HG03025 (cell line): ENCODE measurements around the gene HS2ST1.
"Not testable (repeated sequence)": the region's sequence is repeated elsewhere in the genome, so short reads cannot be mapped to it uniquely, and the experiment has no call there.

Experiments used
- ATAC-seq: cut with Tn5 transposase; IDR thresholded peaks from one replicate; pipeline ENCODE4 v1.9.1; 2021; ENCODE audit warnings: mild to moderate bottlenecking, moderate library complexity; ENCODE audit not compliant: unreplicated experiment, low FRiP score

The HS2ST1 gene

GRCh38 chr1:86965012-86965826 lies 50.8 kb downstream of the HS2ST1 start:
- peak; percentile 4 for ATAC-seq

DNA sequence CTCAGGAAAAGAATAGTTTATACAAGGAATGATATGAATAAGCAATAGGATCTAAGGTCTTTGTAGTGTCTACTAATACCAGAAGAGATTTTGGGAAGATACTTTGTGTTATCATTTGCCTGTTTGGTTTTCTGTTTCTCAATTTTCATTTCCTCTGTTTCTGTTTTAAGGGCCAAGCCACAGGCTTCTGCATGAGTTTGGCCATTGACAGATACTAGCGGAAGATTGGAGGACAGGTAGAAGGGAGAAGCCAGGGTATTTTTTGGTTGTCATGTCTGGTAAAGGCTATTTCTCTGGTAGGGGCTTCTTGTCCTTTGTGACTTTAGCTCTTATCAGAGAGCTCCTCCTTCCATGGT lies 51.4 kb downstream of the HS2ST1 start:
- ATAC-seq = peak; percentile 83

DNA sequence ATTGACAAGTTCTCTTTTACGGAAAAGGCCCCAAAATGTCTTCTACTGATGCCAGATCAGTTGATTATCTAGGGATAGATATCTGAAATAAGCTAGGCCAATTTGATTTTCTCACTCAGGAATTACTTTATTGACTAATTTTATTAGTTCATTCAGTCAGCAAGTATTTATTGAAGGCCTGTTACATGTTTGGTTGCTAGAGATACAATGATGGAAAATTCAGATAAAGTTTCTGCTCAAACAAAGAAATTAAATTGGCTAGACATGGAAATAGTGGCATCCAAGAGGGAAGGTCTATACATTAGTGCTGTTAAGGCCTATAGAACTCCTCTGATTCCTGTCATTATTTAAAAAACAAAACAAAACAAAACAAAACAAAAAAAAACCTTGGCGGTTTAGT lies 56.5 kb downstream of the HS2ST1 start:
- no peak for ATAC-seq

DNA sequence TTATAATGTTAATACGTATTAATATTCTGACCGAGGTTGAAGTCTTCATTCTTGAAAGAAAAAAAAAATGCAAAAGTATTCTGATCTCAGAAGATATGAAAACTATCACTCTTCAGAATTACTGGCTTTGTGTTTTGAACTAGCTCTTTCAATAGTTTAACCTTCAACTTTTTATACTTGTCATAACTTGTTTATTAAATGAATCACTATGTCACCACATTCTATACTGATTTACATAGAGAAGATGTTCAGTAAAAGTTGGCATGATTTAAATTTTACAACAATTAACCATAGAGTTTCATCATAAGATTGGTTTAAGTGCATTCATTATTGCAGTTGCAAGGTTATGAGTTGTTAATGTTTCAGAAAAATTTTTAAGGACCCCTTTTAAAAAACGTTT lies 57.3 kb downstream of the HS2ST1 start:
- no peak for ATAC-seq

GRCh38 chr1:86972262-86972661 lies 57.8 kb downstream of the HS2ST1 start:
- ATAC-seq = no peak

DNA sequence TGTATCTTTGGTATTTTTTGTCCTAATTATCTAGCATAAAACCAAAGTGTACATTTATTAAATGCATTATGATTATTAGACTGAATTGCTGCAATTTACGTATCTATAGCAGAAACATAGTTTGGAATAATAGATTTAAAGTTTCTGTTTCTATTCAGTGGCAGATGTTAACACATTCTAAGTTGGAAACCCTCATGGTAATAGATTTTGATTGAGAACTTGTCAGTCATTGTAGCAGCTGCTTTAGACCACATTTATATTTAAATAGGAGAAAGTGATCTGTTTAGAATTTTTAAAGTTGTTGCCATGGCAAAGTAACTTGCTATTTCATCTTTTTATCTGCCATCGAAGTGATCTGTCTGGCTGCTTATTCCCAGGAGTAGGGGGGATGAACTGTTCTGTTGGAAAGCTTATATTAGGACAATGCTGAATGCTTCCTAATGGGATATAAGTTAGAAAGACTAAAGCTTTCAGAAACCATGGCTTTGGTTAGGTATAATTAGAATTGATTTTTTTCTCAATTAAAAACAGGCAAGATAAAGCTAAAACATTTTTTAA lies 61.6 kb downstream of the HS2ST1 start:
- ATAC-seq = no peak

DNA sequence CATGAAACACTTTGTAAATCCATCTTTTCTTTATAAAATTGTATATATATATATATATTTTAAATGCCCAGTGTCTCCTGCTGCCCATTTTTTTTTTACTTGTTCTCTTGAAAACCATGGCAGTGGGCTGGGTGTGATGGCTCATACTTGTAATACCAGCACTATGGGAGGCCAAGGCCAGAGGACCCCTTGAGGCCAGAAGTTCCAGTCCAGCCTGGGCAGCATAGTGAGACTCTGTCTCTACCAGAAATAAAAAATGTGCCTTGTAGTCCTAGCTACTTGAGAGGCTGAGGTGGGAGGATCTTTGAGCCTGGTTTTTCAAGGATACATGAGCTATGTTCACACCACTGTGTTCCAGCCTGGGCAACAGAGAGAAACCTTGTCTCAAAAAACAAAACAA lies 62.2 kb downstream of the HS2ST1 start:
- no peak for ATAC-seq

GRCh38 chr1:86981482-86982213 lies 67.2 kb downstream of the HS2ST1 start:
- no peak for ATAC-seq

DNA sequence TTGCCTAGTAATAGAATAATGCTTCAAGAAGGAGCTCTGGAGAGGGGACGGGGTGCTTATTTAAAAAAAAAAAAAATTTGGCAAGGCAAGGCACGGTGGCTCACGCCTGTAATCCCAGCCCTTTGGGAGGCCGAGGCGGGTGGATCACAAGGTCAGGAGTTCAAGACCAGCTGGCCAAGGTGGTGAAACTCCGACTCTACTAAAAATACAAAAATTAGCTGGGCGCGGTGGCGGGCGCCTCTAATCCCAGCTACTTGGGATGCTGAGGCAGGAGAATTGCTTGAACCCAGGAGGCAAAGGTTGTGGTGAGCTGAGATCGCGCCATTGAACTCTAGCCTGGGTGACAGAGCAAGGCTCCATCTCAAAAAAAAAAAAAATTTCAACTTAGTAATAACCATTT lies 69.2 kb downstream of the HS2ST1 start:
- not testable (repeated sequence) for ATAC-seq

DNA sequence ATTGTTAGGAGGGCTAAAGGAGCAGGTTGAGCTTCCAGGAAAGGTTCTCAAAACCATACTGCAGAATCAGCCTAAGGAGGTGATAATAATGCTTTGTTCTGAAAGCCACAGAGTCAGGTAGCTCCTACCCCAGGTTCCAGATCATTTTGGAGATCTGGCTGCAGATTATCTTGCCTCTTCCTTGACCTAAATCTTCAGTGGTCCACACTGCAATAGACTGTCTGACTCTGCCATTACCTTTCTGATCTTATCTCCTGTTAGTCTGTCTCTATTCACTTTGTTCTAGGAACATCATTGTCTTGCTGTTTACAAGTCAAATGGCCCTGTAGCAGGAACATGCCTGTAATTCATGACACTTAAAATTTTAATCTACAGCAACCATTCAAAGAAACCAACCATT lies 73.0 kb downstream of the HS2ST1 start:
- no peak for ATAC-seq

GRCh38 chr1:86988835-86989234 lies 74.4 kb downstream of the HS2ST1 start:
- ATAC-seq = no peak

DNA sequence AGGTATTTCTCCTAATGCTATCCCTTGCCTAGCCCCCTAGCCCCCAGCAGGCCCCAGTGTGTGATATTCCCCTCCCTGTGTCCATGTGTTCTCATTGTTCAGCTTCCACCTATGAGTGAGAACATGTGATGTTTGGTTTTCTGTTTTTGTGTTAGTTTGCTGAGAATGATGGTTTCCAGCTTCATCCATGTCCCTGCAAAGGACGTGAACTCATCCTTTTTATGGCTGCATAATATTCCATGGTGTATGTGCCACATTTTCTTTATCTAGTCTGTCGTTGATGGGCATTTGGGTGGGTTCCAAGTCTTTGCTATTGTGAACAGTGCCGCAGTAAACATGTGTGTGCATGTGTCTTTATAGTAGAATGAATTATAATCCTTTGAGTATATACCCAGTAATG lies 75.3 kb downstream of the HS2ST1 start:
- not testable (repeated sequence) for ATAC-seq

DNA sequence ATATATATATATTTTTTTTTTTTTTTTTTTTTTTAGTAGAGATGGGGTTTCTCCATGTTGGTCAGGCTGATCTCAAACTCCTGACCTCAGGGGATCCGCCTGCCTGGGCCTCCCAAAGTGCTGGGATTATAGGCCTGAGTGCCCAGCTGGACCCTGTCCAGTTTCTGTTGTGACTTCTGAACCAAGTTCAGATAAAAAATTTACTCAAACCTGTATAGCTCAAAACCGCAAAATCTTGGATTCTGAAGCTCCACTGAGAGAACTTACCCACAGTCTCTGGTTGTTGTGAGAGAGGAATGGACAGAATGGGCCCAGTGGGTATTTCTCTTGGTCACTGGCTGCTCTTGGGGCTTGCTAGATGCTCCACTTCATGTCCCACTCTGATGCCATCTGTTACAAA lies 76.4 kb downstream of the HS2ST1 start:
- no peak for ATAC-seq

- ATAC-seq = no peak
Measured at GRCh38 chr1:86991549-86992186, 77.2 kb downstream of the HS2ST1 start.

GRCh38 chr1:86992861-86993260 lies 78.4 kb downstream of the HS2ST1 start:
- ATAC-seq = no peak

DNA sequence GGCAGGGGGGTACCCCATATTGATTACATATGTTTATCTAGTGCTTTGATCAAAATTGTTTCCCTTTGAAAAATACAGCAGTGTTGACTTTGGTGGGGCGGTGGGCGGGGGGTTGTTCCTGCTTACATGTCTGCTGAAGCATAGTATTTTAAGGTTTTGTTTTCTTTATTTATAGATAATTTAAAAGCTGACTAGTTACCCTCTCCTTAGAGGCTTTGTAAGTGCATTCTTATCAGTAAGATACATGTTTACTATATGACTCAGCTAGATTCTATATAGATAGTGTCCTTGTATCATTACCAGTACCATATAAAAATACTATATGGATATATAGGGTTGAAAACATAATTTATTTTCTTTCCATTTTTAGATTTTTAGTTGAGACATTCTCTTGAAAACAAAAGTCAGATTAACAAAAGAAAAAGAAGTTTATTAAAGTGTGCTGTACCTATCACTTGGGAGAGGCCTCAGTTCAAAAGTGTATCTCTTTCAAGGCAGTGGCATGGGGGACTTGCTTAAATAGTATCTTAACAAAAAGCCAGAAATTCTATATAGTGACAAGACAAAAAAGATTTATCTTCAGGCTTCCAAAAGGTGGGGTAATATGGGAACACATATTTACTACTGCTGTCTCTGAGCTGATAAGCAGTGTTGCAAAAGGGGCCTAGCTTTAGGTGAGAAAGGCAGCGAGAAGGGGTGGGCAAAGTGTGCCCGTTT lies 79.0 kb downstream of the HS2ST1 start:
- ATAC-seq = no peak

- ATAC-seq = no peak
Measured at GRCh38 chr1:86994061-86994460, 79.6 kb downstream of the HS2ST1 start.

DNA sequence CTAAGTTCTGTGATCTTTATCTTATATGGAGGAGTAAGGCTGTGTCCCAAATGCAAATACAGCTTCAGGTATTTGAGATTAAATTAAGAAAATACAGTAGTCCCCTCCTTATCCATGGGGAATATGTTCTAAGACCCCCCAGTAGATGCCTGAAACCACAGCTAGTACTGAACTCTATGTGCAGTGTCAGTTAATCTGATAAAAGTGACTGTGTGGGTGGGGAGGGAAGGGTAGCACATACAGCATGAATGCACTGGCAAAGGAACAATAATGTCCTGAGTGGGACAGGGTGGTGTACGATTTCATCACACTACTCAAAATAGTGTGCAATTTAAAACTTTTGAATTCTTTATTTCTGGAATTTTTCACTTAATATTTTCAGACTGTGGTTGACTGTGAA lies 83.1 kb downstream of the HS2ST1 start:
- ATAC-seq = no peak

GRCh38 chr1:86998280-86998679 lies 83.8 kb downstream of the HS2ST1 start:
- no peak for ATAC-seq

DNA sequence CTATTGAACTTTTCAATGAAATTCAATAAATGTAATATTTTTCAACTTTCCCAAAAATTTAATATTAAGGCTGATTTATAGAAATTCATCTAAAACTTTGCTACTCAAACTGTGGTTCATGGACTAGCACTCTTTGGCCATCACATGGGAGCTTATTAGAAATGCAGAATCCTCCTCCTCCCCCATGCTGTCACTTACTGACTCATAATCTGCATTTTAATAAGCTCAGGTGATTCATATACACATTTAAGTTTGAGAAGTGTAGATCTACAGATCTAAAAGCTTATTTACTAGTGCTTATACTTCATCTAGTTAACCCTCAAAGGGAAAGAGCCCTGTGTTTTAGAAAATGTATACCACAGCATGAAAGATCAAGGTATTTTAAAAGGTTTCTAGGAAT lies 84.3 kb downstream of the HS2ST1 start:
- ATAC-seq = no peak

DNA sequence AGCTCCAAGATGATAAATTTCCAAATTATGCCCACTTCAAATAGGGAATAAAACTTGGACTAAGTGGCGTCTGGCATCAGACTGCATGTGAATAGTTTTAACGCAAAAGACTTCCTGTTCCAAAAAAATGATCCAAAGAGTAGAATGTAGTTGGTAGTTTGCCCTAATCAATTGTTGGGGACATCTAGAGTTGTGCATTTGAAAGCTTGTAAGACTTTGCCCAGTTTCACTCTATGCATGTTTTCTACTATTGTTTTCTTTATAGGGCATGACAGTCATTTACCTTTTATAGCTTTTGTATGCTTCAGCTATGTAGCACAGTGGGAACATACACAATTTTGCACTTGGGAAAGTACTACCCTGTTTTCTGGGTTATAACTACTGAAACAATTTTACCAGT lies 86.0 kb downstream of the HS2ST1 start:
- ATAC-seq = no peak
